Skeletal muscle tissue (tissue), 4 donors: ENCODE measurements around the gene PYM1. TPM values are rescaled to one million over a fixed set of nuclear protein-coding genes. Genes with fewer than 3 reads are reported as not detected.
"Not testable (repeated sequence)": the region's sequence is repeated elsewhere in the genome, so short reads cannot be mapped to it uniquely, and the experiment has no call there.

Source experiments
- H3K27ac ChIP-seq: one replicate; pipeline ENCODE4 v1.7.0; 2013; ENCODE audit warnings: mild to moderate bottlenecking, low read depth, low read length, inconsistent platforms
- H3K27me3 ChIP-seq, 3 donors: one replicate each; pipeline ENCODE4 v1.7.0; 2013; ENCODE audit warnings: low read length in 3 of 3; ENCODE audit not compliant: control insufficient read depth in 3 of 3, insufficient read depth in 3 of 3
- H3K36me3 ChIP-seq, 3 donors: one replicate each; pipeline ENCODE4 v1.7.0; 2013; ENCODE audit warnings: low read length in 3 of 3; ENCODE audit not compliant: control insufficient read depth in 3 of 3, insufficient read depth in 3 of 3
- H3K4me1 ChIP-seq, 3 donors: one replicate each; pipeline ENCODE4 v1.7.0; 2013; ENCODE audit warnings: low read length in 3 of 3, mild to moderate bottlenecking in 3 of 3; ENCODE audit not compliant: control insufficient read depth in 3 of 3, insufficient read depth in 3 of 3
- H3K4me3 ChIP-seq, 3 donors: one replicate each; pipeline ENCODE4 v1.7.0; 2013; ENCODE audit warnings: low read length in 3 of 3
- H3K9ac ChIP-seq, 3 donors: one replicate each; pipeline ENCODE4 v1.7.0; 2013; ENCODE audit warnings: low read length in 3 of 3, mild to moderate bottlenecking in 3 of 3, moderate library complexity in 2 of 3, low read depth in 1 of 3
- H3K9me3 ChIP-seq, 3 donors: one replicate each; pipeline ENCODE4 v1.7.0; 2013; ENCODE audit warnings: low read length in 3 of 3; ENCODE audit not compliant: control insufficient read depth in 3 of 3
- total RNA-seq: library from RNA; depleted of rRNA; stranded (reverse); fragments of >200 nt; gene quantifications from one replicate; pipeline ENCODE4 v1.2.3, GENCODE V29; 2014
- donor health status: Osteomylitis.

Gene PYM1
- total RNA-seq, 1 donor from 2014 or later, result 16.2 TPM

- H3K27me3 ChIP-seq, result peaks cover 0 to 30% (median 17%) of the 10 kb centered on the region in 3 donors
- H3K27ac ChIP-seq, result peak overlapping the region; percentile 12
- peaks cover 0 to 4% (median 0%) of the 10 kb centered on the region in 3 donors for H3K36me3 ChIP-seq
- H3K9me3 ChIP-seq, result no peaks in the 10 kb centered on the region
- peaks cover 23 to 35% (median 29%) of the 10 kb centered on the region in 3 donors for H3K4me1 ChIP-seq
- H3K9ac ChIP-seq, result peak overlapping the region; percentile 51 to 80 (median 72)
- H3K4me3 ChIP-seq, result peak overlapping the region; percentile 41 to 79 (median 78)
Observed at GRCh38 chr12:55931780-55932550, 4.3 kb upstream of the PYM1 start.

GRCh38 chr12:55931317-55931779 lies 3.7 kb upstream of the PYM1 start:
- peak overlapping the region; percentile 41 to 78 (median 75) for H3K4me3 ChIP-seq
- peak overlapping the region; percentile 17 to 80 (median 72) for H3K9ac ChIP-seq
- H3K4me1 ChIP-seq, result peaks cover 23 to 36% (median 31%) of the 10 kb centered on the region in 3 donors
- H3K27me3 ChIP-seq, result peaks cover 0 to 30% (median 17%) of the 10 kb centered on the region in 3 donors
- H3K27ac ChIP-seq, result peak overlapping the region; percentile 12
- no peaks in the 10 kb centered on the region for H3K9me3 ChIP-seq
- peaks cover 0 to 4% (median 0%) of the 10 kb centered on the region in 3 donors for H3K36me3 ChIP-seq

DNA sequence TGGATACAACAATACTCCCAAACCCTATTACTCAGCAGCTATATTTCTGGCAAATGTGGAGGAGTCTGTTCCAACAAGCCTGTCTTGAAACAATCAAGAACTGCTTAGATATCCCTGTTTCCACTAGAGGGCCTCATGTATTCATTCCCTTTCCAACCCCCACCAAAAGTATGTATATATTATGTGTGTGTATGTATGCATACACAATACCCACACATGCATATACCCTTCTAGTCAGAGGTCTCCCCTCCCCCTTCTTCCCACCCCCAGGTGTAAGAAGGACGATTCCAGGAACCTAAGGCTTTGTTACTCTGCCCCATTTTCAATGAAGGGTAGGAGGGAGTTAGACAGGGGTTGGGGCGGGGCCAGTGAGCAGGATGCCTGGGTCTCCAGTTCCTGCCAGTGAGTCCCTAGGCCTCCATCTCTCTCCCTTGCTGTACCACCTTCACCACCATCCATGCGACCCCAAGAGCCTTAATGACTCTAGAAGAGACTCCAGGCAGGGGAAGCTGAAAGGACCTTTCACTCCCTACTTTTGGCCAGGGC lies 3.1 kb upstream of the PYM1 start, which contains the start of gene DGKA:
TSS of gene DGKA (plus strand) at position 392 of the 546 bp plus-strand sequence. CDS start 5,342 bp downstream, outside the sequence.
- peak within 1 kb of the TSS; percentile 12 for H3K27ac ChIP-seq
- peaks cover 27 to 41% (median 36%) of the 10 kb centered on the region in 3 donors for H3K4me1 ChIP-seq
- peak within 1 kb of the TSS; percentile 17 to 80 (median 72) for H3K9ac ChIP-seq
- H3K36me3 ChIP-seq, result peaks cover 0 to 4% (median 0%) of the 10 kb centered on the region in 3 donors
- H3K9me3 ChIP-seq, result no peaks in the 10 kb centered on the region
- peaks cover 0 to 30% (median 17%) of the 10 kb centered on the region in 3 donors for H3K27me3 ChIP-seq
- peak within 1 kb of the TSS; percentile 41 to 79 (median 78) for H3K4me3 ChIP-seq

DNA sequence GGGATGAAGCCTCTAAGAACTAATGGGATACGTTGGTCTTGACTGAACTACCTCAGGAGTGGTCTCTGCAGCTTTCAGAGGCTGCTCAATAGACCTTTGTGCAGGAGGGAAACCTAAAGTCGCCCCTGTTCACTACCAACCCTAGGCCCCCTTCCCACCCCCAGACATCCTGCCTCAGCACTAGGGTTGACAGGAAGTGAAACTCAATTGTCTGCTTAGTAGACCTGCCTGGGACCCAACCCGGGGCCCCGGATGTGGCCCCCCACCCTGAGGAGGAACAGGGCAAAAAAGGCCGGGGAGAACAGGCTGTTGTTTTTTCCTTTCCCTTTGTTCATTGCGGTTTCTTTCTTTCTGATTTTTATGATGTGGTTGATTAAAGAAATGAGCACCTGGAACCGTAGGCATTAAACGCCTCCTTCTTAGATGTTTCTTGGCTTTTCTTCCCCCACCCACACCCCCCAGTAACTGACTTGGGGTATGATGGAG lies 1.7 kb upstream of the PYM1 start:
- no peak overlapping the region for H3K9ac ChIP-seq
- H3K27ac ChIP-seq, result no peak overlapping the region
- H3K27me3 ChIP-seq, result peaks cover 0 to 27% (median 15%) of the 10 kb centered on the region in 3 donors
- H3K36me3 ChIP-seq, result peaks cover 0 to 4% (median 0%) of the 10 kb centered on the region in 3 donors
- H3K4me1 ChIP-seq, result peaks cover 29 to 44% (median 37%) of the 10 kb centered on the region in 3 donors
- no peaks in the 10 kb centered on the region for H3K9me3 ChIP-seq
- H3K4me3 ChIP-seq, result no peak overlapping the region

GRCh38 chr12:55926738-55927587 lies 731 bp downstream of the PYM1 start:
- Histone ChIP-seq H3K9me3 (no peaks in the 10 kb centered on the region), H3K27me3 (peaks cover 0 to 7% (median 0%) of the 10 kb centered on the region in 3 donors), H3K4me3 (peak overlapping the region; percentile 99 to 100 (median 99)), H3K9ac (peak overlapping the region; percentile 99 to 100 (median 99)), H3K27ac (peak overlapping the region; percentile 97), H3K36me3 (peaks cover 0 to 4% (median 4%) of the 10 kb centered on the region in 3 donors), H3K4me1 (peaks cover 21 to 36% (median 28%) of the 10 kb centered on the region in 3 donors)

DNA sequence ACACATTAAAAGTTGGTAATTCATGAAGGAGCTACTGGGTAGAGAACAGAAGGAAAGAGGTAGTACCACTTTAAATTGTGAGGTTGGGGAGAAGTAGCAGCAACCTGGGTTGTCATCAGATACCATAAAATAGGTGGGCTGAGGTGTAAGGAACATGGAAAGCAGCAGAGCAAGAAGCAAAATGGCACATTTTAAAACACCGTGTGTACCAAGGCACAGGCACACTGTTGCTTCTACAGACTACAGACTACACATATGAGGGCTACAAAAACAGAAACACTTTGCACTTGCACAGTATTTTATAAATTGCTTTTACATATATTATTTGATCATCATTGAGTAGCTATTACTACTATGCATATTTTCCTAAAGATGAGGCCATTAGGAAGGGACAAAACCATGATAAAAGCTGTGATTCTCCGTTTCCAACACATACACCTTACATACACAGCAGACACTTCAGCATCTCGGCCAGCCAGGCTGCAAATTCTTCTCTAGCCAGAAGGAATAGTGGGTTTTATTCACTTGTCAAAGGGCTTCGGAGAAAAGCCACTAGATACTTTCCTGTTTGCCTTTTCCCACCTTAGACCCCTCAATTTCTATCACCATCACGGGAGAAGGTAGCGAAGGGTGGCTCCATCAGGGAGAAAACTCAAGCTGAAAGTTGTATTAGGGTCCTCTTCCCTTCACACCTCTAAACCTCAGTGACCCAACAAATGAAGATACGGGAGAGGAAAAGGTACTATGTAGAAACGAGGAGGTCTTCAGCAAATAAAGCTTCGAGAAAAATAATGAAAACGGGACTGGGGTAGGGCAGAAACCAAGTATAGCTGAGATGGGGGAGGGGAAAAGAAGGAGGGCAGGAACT lies 1.6 kb downstream of the PYM1 start:
- Histone ChIP-seq H3K4me3 (peak overlapping the region; percentile 99 to 100 (median 99)), H3K9ac (peak overlapping the region; percentile 99 to 100 (median 99)), H3K27ac (peak overlapping the region; percentile 97), H3K4me1 (peaks cover 16 to 33% (median 22%) of the 10 kb centered on the region in 3 donors), H3K36me3 (peaks cover 0 to 4% (median 4%) of the 10 kb centered on the region in 3 donors), H3K27me3 (peaks cover 0 to 2% (median 0%) of the 10 kb centered on the region in 3 donors), H3K9me3 (no peaks in the 10 kb centered on the region)

- Histone ChIP-seq H3K36me3 (peaks cover 0 to 4% (median 4%) of the 10 kb centered on the region in 3 donors), H3K4me3 (no peak overlapping the region), H3K9ac (no peak overlapping the region), H3K27me3 (no peaks in the 10 kb centered on the region), H3K4me1 (peaks cover 14 to 26% (median 15%) of the 10 kb centered on the region in 3 donors), H3K27ac (no peak overlapping the region), H3K9me3 (no peaks in the 10 kb centered on the region)
Observed at GRCh38 chr12:55925371-55925770, 2.3 kb downstream of the PYM1 start.

DNA sequence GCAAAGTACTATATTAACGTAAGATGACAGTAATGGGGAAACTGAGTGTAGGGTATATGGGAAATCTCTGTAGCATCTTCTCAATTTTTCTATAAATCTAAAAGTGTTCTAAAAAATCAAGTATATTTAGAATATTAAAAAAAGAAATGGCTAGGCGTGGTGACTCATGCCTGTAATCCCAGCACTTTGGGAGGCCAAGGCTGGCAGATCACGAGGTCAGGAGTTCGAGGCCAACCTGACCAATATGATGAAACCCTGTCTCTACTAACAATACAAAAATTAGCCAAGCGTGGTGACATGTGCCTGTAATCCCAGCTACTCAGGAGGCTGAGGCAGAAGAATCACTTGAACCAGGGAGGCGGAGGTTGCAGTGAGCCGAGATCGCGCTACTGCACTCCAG lies 4.0 kb downstream of the PYM1 start:
- not testable (repeated sequence) for H3K27ac ChIP-seq, H3K9ac ChIP-seq, H3K27me3 ChIP-seq, H3K4me3 ChIP-seq, H3K9me3 ChIP-seq, H3K36me3 ChIP-seq
- peaks cover 13 to 20% (median 14%) of the 10 kb centered on the region in 3 donors for H3K4me1 ChIP-seq
